Skin epidermis (tissue), 12 donors: ENCODE data around the gene SHB.
A peak's percentile ranks its signal among the peaks of the same experiment; 100 is the strongest.
"Not testable (repeated sequence)": the region's sequence is repeated elsewhere in the genome, so short reads cannot be mapped to it uniquely, and the experiment has no call there.

ENCODE experiments used
- H3K27ac ChIP-seq, 21 experiments: fragments of 200-600 bp; sonication (generic) in 11 of 21; one replicate each; pipeline ENCODE4 v1.5.0; 2020; ENCODE audit warnings: mild to moderate bottlenecking in 3 of 21, inconsistent platforms in 2 of 21, moderate library complexity in 2 of 21
- H3K4me3 ChIP-seq, 7 experiments: fragments of 200-600 bp; sonication (generic) in 2 of 7; one replicate each; pipeline ENCODE4 v1.5.0; 2020; ENCODE audit warnings: inconsistent platforms in 2 of 7, mild to moderate bottlenecking in 2 of 7, moderate library complexity in 1 of 7

The SHB gene

DNA sequence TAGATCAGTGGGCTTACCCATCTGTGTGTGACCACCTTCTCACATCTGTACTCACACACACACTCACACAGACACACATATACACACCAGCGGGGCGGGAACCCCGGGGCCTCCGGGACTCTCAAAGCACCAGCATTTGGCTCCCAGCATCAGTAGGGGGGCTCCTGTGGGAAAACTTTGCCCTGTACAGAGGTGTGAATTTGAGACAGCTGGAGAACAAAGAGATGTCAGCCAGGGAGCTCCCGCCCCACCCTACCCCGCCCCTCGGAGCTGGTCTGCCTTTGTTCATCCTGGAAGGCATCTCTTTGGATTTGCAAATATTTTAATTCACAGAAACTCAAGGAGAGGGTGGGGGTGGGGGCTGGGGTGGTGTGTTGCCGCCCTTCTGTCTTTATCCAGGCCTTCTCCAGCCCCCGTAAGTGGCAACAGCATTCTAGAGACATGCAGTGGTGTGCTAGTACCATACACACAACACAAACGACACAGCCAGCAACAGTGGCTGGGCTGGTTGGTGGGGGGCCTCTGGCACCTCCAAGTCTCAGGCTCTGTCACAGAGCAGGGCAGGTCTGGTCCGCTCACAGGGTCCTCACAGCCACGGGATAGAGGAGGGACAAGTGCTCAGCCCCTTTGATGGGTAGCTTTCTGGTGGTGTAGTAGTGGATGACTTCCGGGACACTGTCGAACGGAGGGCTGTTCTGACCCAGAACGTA, 149.6 kb downstream of the SHB start:
- Histone ChIP-seq H3K4me3 (no peak overlapping the region), H3K27ac (no peak overlapping the region)

DNA sequence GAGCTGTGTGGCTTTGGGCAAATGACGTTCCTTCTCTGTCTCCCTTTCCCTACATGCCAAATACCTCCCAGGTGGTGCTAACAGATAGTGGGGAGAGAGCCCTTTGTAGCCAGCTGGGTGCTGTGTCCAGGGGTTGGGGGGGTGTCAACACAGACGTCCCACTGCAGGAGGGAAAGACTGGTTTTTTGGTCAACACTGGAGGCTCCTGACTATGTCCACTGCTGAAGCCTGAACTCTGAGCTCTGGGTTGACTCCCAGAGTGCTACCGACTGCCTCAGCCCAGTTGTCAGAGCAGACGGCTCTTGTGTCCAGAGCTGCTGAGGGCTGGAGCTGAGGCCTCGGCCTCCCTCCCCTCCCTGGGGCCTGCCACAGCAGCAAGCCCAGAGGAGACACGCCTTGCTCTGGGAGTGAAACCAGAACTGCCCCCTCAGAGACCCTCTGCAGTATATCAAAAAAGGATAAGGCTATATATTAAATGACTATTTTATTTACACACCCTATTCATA, 150.3 kb downstream of the SHB start:
- Histone ChIP-seq H3K4me3 (no peak overlapping the region), H3K27ac (peak overlapping the region in 1 of 21 experiments; percentile 17)

GRCh38 chr9:37917801-37918664, 151.0 kb downstream of the SHB start:
- Histone ChIP-seq H3K4me3 (no peak overlapping the region), H3K27ac (peak overlapping the region in 8 of 21 experiments; percentile 15 to 73 (median 49))

DNA sequence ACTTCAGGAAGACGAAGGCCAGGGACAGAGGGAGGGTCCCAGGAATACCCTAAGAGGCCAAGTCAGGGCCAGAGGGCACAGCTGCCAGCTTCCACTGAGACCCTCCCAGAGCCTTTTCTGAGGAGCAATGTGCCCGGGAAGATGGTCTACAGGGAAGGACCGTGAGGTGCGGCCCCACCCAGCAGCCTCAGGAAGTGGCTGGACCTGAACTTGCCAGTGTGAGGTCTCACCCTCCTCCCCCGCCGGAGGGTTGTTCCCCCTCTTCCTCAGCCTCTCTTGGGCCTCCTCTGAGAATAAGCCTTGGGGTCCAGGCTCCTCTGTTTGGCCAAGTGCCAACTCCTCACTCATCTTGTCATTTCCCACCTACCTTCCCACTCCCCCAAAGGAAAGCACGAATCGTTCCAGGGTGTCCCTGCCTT, 151.7 kb downstream of the SHB start:
- peak overlapping the region in 10 of 21 experiments; percentile 15 to 73 (median 46) for H3K27ac ChIP-seq
- H3K4me3 ChIP-seq: no peak overlapping the region

GRCh38 chr9:37916471-37917312, 152.3 kb downstream of the SHB start:
- H3K4me3 ChIP-seq: no peak overlapping the region
- H3K27ac ChIP-seq: peak overlapping the region in 11 of 21 experiments; percentile 21 to 73 (median 49)

DNA sequence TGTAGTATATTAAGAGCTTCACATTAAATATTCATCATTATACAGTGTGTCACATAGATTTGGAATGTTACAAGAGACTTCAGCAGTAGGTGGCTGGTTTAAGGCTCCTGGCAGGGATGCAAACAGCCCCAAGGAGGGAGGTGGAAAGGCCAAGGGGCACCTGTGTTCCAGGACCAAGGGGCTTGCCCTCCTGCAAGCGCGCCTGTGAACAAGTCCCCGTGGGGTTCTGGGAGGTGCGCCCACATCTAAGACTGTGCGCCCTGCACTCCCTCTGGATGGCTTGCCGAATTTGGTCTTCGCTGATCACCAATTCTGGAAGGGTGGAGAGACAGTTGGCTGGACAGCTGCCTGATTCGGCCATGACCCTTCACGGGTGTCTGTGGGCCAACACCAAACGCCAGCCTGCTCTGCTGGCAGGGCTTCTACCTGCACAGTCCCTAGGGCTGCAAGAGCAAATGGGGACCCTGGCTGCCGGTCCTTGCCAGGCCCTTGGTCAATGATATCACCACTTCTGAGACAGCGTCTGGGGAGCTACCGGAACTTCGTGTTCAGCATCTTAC, 153.0 kb downstream of the SHB start:
- H3K4me3 ChIP-seq: no peak overlapping the region
- H3K27ac ChIP-seq: peak overlapping the region in 7 of 21 experiments; percentile 21 to 59 (median 38)

DNA sequence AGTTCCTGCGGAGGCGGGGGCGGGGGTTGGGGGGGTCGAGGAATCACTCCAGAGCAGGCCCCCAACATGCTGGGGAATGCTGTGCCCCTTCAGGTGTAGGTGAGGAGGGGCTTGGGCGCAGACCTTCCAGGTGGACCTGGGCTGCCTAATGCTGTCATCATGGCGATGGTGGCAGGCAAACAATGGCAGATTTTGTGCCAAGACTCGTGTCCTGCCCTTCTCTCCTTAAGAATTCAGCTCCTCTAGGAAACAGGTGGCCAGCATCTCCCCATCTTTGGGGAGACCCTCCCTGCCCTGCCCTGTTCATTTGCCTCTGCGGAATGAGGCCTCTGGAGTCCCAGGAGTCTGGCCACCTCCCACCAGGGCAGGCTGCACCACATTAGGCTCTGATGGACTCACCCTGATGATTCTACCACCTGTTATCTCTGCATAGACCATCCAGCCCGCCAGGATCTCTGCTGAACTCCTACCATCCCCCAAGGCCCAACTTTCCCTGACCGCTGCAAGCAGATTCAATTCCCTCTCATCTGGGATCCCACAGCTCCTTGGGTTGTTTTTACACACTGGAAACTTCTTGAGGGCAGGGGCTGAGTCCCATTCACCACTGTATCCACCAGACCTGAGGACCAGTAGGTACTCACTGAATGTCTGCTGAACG, 154.2 kb downstream of the SHB start:
- H3K4me3 ChIP-seq: no peak overlapping the region
- H3K27ac ChIP-seq: peak overlapping the region in 2 of 21 experiments; percentile 1 to 11

- H3K4me3 ChIP-seq: no peak overlapping the region
- no peak overlapping the region for H3K27ac ChIP-seq
Observed at GRCh38 chr9:37914154-37914551, 154.9 kb downstream of the SHB start.

- Histone ChIP-seq H3K27ac (no peak overlapping the region), H3K4me3 (no peak overlapping the region)
Observed at GRCh38 chr9:37913480-37914153, 155.4 kb downstream of the SHB start.

- H3K27ac ChIP-seq: no peak overlapping the region
- H3K4me3 ChIP-seq: no peak overlapping the region
Observed at GRCh38 chr9:37911271-37911681, 157.8 kb downstream of the SHB start.

GRCh38 chr9:37910271-37910670, 158.8 kb downstream of the SHB start:
- no peak overlapping the region for H3K27ac ChIP-seq

DNA sequence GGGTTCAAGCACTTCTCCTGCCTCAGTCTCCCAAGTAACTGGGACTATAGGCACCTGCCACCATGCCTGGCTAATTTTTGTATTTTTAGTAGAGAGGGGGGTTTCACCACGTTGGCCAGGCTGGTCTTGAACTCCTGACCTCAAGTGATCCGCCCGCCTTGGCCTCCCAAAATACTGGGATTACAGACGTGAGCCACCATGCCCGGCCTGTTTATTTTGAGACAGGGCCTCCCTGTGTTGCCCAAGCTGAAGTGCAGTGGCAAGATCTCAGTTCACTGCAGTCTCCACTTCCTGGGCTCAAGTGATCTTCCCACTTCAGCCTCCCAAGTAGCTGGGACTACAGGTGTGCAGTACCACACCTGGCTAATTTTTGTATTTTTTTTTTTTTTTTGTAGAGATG, 159.2 kb downstream of the SHB start:
- H3K27ac ChIP-seq, H3K4me3 ChIP-seq: not testable (repeated sequence)

More at GRCh38 chr9:37910271-37910670, 158.8 kb downstream of the SHB start:
- H3K4me3 ChIP-seq: no peak overlapping the region

DNA sequence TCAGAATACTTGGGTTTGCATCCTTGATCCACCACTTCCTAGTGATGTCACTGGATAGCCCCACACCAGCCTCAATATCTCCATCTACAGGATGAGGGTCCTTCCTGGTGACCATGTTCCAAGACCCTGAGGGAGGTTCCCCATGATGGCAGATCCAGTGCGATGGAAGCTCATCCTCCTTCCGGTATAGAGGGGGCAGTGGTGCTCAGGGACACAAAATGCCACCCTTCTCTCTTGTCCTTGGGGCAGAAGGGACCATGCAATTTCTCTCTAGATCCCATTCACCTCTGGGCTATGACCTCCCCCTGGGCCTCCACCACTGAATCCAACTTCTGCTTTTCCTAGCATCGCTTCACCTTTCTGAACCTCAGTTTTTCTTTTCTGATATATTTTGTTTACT, 159.7 kb downstream of the SHB start:
- H3K4me3 ChIP-seq: no peak overlapping the region
- H3K27ac ChIP-seq: no peak overlapping the region

DNA sequence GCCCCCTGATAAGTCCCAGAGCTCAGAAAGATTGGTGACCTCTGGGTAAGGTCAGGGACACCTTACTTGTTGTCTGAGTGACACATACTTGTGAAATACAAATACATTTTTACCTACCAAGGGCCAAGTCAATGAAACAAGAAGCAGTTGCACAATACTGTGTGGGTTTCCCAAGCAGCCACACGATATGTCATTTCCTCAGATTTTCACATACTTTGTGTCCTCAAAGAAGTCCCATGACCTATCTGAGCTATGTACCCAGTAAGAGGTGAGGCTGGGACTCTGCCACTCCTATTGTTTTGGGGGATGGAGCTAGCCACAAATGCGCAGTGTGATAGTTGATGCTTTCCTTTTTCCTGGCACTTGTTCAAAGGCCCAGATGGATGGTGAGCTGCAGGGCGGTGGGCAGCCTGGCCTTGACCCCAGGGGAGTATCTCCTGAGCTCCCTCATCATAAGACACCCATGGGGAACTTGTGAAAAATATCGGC, 160.3 kb downstream of the SHB start:
- no peak overlapping the region for H3K27ac ChIP-seq
- H3K4me3 ChIP-seq: no peak overlapping the region

GRCh38 chr9:37908283-37908682, 160.7 kb downstream of the SHB start:
- H3K27ac ChIP-seq: no peak overlapping the region

DNA sequence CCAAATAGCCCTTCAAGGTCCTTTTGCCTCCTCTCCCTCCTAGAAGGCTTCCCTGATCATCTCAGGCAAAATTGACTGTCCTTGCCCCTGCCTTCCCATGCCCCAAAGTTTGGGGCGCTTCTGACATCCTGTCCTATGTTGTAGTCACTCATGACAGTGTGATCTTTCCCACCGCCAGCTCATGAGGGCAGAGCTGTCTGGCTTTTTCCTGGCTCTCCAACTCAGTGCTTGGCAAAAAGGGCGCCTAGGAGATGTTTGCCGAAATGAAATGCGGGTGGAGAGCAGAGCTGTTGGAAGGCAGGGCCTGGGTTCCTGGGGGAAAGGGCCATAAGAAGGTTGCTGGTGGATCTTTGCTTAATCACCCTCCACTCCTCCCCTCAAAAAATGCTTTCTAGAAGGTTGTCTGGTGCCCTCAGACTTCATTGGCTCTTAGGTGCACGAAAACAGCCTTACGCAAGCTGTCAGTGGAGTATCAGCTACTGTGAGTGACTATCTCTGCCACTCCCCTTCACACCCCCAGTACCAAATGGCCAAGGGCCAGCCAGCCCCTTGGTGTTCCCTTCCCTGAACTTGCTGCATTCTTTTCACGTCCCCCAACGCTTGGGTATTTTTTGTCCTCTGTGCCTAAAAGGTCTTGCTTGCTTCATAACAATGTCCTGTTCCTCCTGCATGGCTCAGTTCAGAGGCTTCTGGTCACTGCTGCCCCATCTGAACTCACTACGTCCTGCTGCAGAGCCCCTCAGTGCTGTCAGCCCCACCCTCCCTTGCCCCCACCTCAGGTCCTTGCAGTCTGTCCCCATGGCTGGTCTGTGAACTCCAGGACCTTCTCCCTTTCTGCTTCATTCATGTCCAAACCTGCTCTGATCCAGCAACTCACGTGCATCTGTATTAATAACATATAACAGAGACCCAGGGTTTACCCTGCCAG, 162.5 kb downstream of the SHB start:
- Histone ChIP-seq H3K4me3 (no peak overlapping the region), H3K27ac (no peak overlapping the region)

More at GRCh38 chr9:37908283-37908682, 160.7 kb downstream of the SHB start:
- H3K4me3 ChIP-seq: no peak overlapping the region

DNA sequence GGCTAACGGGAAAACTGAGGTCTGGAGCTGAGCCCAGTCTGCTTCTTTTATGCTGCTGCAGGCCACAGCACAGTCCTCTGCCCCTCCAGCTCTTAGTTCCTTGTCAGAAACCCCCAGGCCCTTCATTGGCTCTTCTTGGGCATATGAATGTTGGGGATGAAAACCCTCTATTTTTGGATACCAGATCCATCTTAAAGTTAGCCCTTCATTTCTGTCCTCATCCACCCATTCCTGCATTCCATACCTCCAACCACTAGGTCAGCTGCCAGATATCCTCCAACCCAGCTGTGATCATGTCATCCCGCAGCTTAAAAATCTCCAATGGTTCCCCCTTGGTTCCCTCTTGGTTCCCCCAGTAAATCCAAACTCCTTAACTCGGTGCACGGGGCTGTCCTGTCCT, 163.3 kb downstream of the SHB start:
- no peak overlapping the region for H3K27ac ChIP-seq

More for the DNA sequence above, 163.3 kb downstream of the SHB start:
- no peak overlapping the region for H3K4me3 ChIP-seq
